Stimulated activated CD8-positive, alpha-beta memory T cell treated with anti-CD3 and anti-CD28 coated beads, Interleukin-12 subunit alpha, Interleukin-12 subunit beta, amount 100 ng/mL, for 4 hours (primary cell): ENCODE data around the gene KLF13.

Experiments used
- DNase-seq: peaks from one replicate; pipeline ENCODE4 v3.0.0-alpha.2; 2020; ENCODE audit warnings: low read depth

Gene KLF13

DNA sequence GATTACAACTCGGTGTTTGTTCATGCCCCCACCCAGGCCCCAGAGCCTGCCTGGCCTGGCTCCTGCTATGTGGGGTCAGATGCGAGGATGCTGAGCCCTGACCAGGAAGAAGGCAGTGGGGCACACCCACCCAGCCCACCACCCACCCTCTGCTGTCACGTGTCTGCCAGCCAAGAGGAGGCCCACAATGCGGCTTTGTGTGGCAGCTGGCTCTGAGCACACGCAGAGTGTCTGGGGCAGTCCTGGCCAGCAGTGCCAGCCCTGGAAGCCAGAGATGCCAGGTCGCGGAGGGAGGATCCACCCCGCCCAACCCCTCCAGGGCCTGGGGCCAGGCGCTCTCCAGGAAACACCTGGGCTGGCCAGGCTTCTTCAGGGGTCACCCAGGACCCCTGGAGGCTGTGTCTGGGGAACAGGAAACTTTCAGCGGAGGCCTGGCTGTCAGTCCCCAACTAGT, 26.4 kb upstream of the KLF13 start:
- DNase-seq: no peak

DNA sequence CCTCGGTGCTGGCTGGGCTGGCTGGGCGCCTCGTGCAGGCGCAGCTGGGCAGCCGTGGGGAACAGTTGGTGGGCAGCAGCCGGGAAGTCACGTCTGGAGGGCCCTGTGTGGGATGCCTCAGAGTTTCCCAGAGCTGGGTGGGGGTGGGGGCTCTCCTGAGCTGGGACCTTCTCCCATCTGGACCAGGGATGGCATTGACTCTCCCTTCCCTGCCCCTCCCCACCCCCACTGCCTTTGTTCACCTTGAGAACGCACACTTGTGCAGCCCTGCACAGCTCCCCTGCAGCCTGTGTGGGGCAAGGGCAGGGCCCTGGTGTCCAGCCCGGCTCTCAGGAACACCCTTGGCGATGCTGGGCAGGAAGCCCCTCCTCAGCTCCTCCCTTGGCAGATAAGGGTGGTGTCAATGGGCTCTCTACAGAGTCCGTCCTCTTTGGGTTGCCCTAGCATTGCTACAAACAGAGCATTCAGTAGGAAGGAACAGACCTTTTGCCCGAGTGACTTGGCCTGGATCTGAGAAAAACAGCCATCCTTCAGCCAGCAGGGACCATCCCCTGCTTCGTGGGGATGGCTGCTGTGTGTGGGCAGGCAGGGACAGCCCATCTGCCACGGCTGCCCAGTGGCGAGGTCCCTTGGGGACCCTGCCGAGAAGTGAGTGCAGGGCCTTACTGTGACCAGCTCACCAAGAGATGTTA, 25.5 kb upstream of the KLF13 start:
- no peak for DNase-seq

- no peak for DNase-seq
These were observed 25.0 kb upstream of the KLF13 start for GRCh38 chr15:31301673-31301990.

DNA sequence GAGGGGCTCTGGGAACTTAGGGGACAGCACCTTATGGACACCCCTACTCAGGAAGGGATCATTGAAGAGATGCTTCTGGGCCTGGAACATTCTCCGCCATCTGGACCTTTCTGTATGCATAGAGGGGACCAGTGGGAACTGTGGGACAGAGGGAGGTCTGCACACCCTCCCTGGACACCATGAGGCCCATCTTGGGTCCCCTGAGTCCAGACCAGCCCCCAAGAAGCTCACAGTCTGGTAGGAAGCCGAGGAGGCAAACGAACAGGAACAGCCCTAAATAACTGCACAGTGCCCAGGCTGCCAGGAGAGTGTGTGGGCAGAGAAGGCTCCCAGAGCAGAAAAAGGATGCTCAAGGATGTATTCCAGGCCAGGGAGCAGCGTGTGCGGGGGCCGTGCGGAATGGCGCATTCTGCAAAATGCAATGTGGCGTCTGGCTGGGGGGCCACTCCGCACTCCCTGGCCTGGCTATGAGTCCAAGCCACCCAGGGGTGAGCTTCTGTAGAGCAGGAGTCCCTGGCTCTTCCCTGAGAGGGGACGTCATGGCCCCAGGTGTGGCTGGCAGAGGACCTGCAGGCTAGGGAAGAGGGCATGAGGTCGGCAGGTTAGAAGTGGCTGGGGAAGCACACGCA, 24.5 kb upstream of the KLF13 start:
- no peak for DNase-seq

- DNase-seq: no peak
These were observed 23.6 kb upstream of the KLF13 start for GRCh38 chr15:31302778-31303725.

- no peak for DNase-seq
These were observed 22.6 kb upstream of the KLF13 start for GRCh38 chr15:31303726-31304648.

- no peak for DNase-seq
These were observed 21.8 kb upstream of the KLF13 start for GRCh38 chr15:31304751-31305365.

- no peak for DNase-seq
These were observed 21.3 kb upstream of the KLF13 start for GRCh38 chr15:31305375-31305774.

- no peak for DNase-seq
These were observed 20.7 kb upstream of the KLF13 start for GRCh38 chr15:31305796-31306425.

DNA sequence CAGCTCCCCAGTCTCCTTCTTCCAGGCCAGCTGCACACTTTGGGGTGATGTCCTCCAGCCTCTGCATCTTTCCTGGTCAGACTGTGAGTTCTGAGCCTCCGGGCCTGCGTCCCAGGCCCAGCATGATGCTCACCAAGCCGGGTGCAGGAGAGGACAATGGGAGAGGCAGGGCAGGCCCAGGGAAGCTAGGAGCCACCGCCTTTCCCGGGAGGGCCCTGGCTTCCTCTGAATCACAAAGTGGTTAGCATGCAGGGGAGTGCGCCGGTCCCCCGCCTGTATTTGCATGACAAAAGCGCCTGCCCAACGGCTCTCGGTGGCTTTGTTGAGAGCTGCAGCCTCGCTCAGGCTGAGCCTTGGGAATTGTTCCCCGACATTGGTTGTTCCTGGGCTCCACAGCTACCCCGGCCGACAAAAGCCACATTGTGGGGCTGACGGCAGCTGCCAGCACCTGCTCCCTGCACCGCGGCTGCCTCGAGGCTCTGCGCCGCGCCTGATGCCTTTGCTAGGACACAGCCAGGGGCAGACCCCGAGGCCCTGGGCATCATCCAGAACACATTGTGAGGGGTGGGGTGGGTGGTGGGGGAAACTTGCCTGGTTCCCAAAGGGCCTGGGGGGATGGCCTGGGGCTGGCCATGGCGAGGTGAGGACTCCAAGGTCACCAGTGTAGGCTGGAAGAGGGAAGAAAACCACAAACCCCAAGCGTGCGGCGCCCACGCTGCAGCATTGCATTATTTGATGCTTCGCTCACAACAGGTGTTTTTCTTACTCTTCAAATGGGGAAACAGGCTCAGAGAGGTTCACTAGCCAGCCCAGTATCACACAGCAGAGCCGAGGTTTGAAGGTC, 20.0 kb upstream of the KLF13 start:
- no peak for DNase-seq

- no peak for DNase-seq
These were observed 19.1 kb upstream of the KLF13 start for GRCh38 chr15:31307270-31308184.

- no peak for DNase-seq
These were observed 18.4 kb upstream of the KLF13 start for GRCh38 chr15:31308185-31308639.

DNA sequence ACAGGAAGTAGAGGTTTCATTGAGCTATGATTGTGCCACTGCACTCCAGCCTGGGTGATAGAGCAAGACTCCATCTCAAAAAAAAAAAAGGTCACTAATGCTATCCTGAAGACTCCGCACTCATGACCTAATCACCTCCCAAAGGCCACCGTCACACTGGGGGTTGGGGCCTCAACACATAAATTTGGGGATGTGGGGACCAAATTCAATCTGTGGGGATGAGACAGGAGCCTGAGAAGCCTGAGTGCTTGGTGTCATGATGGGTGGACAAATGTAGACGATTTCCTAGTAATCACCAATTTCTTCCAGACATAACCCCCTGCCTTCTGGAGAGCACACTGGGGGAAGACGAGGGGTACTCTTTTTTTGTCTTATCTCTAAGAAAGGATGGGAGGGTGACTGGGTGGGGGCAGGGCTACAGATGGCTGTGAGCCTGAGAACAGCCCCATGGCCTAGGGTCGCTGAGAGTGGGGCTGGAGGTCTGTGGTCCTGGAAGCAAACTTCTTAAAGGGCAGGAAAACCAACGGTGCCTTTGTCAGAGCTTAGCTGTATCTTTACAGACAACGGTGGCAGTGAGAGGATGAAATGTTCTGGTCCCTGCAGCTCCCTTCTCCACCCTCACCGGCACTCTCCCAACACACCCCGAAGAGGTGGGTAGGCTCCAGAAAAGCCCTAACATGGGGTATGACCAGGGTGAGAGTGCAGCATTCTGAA, 16.6 kb upstream of the KLF13 start:
- DNase-seq: no peak

GRCh38 chr15:31311735-31312619, 14.7 kb upstream of the KLF13 start:
- no peak for DNase-seq

DNA sequence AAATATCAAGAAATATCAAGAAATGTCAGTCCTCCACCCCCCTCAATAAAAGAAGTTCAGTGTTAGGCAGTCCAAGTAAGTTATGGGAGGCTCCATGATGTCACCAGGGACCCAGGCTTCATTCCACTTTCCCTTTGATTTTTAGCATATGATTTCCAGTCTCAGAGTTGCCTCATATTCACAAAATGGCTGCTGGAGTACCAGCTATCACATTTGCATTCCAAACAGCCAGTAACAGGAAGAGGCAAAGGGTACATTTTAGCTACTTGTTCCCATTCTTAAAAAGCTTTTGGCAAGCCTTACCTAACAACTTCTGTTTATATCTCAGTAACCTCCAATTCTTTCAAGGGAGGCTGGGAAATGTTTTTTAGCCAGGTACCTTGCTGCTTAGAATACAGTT, 13.4 kb upstream of the KLF13 start:
- DNase-seq: no peak

GRCh38 chr15:31314380-31314779, 12.3 kb upstream of the KLF13 start:
- no peak for DNase-seq
